HUDEP-2 (cell line): ENCODE results near the gene ZNF750.
"Not testable (repeated sequence)": the region's sequence is repeated elsewhere in the genome, so short reads cannot be mapped to it uniquely, and the experiment has no call there.

Source experiments
- DNase-seq, 76 experiments: peaks; one replicate each; lab custom pipeline; 2025; ENCODE audit not compliant: unreplicated experiment in 76 of 76; lab: John Stamatoyannopoulos, UW

The ZNF750 gene

GRCh38 chr17:82797061-82797460 lies 42.8 kb downstream of the ZNF750 start:
- DNase-seq, result no peak

DNA sequence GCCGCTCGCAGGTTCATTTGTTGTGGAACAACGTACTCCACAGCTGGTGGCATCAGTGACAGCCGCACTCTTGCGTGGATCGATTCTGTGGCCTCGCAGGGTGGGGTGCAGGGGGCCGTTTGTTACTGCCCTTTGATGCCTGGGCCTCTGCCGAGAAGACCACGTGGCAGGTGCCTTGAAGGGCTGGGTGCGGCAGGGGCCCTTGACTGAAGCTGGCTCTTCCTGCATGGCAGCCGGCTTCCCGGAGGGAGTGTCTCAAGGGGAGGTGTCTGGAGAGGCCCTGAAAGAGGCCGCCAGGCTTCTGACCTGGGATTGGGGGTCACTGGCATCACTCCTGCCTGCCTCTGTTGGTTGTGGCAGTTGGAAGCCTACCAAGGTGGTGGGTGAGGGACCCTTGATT lies 44.2 kb downstream of the ZNF750 start:
- no peak for DNase-seq

GRCh38 chr17:82794781-82795482 lies 44.9 kb downstream of the ZNF750 start:
- no peak for DNase-seq

DNA sequence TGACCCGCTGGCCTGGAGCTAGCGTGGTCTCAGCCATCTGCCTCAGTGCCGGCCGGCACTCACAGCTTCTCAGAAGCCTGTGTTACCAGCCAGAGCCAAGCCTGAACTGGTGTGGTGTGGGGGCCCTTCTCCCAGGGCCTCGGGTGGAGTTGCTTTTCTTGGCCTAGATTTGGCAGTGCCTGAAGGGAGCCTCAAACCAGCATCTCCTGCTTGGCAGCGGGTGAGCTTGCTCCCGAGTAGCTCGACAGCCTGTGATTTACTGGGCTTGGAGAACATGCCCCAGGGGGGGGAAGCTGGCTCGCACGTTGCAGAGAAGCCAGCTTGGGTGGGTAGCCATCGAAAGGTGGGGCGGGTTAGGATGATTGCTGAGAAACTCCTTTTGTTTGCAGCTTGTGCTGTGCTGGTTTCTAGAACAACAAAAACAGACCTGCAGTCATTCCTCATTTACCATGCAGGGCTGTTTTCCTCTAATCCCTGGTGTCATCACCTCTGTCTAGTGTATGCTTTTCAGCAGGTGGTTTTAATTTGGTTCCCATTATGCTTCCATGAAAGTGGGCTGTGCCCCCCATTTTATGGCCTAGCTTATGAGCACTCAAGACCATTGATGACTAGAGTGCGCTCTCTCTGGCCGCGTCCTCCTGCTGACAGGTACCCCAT lies 45.7 kb downstream of the ZNF750 start:
- no peak for DNase-seq

GRCh38 chr17:82791532-82791931 lies 48.3 kb downstream of the ZNF750 start:
- DNase-seq, result no peak

DNA sequence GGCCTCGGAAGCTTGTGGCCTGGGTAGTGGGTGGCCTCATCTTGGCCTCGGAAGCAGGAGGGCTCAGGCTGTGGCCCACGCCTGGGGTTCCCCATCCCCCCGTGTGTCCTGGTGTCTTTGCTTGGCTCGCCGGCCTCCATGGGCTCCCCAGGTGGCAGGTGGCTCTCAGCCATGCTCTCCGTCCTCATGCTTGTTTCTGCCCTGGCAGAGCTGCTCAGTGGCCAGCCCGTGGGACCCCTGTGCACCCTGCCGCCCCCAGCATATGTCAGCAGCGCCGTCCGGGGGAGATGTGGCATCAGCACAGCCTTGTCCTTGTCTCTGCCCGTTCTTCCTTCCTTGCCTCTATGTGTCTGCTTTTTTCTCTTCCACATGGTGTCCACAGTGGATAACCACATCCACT lies 49.4 kb downstream of the ZNF750 start:
- DNase-seq, result no peak

- no peak for DNase-seq
These were observed 50.0 kb downstream of the ZNF750 start for GRCh38 chr17:82789806-82790205.

DNA sequence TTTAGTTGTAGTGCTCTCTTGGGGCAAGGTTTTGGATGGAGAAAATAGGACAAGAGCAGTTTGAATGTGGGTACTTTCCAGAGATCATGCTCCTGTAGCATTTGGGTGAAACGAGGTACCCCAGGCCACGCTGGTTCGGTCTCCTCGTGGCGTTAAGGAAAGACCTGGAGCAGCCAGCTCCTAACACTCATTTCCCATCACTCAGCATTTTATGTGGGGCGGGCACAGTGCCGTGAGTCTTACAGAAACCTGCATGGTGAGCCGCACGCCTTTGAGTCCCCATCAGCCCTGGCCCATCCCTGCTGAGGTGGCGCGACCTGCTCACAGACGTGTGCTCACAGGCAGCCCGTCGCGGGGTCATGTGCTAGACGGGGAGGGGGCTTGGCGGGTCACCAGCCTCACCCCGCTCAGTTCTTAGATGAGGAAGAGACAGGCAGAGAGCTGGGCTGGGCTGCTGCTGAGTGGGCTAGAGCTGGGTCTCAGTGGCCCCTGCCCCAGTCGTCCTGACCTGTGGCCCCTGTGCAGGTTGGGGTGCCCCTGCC lies 50.7 kb downstream of the ZNF750 start:
- no peak for DNase-seq

GRCh38 chr17:82788206-82789001 lies 51.4 kb downstream of the ZNF750 start:
- no peak for DNase-seq

DNA sequence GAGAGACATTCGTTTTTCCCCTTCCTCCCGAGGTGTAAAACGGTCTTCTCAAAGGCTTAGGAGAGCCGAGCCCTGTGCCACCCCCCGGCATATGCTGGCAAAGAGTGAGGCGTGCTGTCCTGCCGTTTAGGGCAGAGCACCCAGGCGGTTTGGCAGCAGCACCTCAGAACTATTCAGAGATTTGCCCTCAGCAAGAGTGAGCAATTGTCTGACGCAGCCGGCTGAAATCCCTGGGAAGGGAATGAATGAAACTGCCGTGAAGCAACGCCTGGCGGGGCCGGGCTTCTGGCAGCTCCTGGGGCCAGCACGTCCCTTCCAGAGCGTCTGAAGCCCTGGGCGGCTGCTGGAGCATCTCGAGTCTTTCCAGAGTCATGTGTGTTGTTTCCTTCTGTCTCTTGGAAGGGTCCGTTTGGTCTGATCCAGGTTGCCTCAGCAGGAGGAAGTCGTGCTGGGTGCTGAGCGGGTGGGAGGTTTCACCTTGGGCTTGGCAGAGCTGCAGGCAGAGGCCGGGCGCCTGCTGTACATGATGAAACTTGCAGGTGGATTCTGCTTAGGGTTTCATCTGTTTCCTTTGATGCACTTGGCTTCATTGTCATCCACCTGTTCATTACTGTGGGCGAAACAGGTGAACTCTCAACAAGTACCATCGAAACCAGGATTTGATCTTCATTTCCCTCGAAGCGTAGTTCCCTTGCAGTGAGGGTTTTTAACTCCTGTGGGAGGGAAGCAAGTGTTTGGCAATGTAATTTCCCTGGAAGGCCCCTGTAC lies 52.6 kb downstream of the ZNF750 start:
- no peak for DNase-seq

DNA sequence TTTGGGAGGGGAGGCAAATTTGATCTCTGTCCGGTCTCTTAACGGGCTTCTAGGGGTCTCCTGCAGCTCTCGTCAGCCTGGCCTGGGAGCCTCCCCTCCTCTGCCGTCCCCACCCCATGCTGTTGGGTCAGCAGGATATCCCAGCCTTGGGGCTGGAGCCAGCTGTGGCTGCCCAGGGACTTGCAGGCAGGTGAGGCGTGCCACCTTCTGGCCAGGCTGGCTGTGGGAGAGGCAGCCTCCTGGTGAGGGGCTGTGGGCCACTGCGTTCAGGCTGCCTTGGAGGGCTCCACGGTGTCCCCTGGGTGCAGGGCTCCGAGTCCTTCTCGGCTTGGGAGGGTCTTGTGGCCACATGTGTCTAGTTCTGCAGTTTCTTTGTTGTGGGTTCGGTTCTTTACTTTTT lies 53.4 kb downstream of the ZNF750 start:
- DNase-seq, result no peak

GRCh38 chr17:82785581-82785980 lies 54.2 kb downstream of the ZNF750 start:
- not testable (repeated sequence) for DNase-seq

DNA sequence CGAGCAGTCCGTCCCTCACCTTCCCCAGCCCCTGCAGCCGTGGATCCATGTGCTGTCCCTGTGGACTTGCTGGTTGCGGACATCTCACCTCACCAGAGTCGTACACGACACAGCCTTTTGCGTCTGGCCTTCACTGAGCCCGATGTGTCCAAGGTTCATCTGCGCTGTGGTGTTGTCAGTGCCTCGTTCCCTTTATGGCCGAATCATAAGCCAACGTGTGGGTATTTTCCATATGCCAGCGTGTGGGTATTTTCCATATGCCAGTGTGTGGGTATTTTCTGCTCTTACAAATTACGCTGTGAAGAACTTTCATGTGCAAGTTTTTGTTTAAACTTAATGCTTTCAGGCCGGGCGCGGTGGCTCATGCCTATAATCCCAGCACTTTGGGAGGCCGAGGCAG lies 56.3 kb downstream of the ZNF750 start:
- no peak for DNase-seq

DNA sequence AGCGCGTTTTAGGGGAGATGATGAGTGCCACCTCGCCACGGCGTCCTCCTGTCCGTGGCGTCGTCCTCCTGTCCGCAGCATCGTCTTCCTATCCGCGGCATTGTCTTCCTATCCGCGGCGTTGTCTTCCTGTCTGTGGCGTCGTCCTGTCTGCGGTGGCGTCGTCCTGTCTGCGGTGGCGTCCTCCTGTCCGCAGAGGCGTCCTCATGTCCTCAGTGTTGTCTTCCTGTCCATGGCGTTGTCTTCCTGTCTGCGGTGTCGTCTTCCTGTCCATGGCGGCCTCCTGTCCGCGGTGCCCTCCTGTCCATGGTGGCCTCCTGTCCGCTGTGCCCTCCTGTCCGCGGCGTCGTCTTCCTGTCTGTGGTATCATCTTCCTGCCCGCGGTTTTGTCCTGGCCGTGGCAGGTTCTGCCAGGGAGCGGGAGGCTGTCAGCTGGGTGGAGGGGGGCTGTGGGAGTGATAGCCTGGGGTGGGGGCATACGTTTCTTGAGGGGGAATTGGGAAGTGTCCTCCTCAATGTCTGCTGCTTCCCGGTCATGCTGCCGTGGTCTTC lies 57.1 kb downstream of the ZNF750 start:
- no peak for DNase-seq

- peak in 63 of 76 experiments; percentile 5 to 78 (median 51) for DNase-seq
These were observed 57.9 kb downstream of the ZNF750 start for GRCh38 chr17:82781894-82782274.

- DNase-seq, result no peak
These were observed 58.6 kb downstream of the ZNF750 start for GRCh38 chr17:82780971-82781893.

- no peak for DNase-seq
These were observed 59.6 kb downstream of the ZNF750 start for GRCh38 chr17:82780195-82780594.

- DNase-seq, result no peak
These were observed 60.3 kb downstream of the ZNF750 start for GRCh38 chr17:82779541-82779940.
